GM19455 (cell line): ENCODE data around the gene KRTAP12-4.
"Not testable (repeated sequence)": the region's sequence is repeated elsewhere in the genome, so short reads cannot be mapped to it uniquely, and the experiment has no call there.

ENCODE experiments used
- ATAC-seq: cut with Tn5 transposase; IDR thresholded peaks from one replicate; pipeline ENCODE4 v1.9.1; 2021; ENCODE audit not compliant: unreplicated experiment

The KRTAP12-4 gene

DNA sequence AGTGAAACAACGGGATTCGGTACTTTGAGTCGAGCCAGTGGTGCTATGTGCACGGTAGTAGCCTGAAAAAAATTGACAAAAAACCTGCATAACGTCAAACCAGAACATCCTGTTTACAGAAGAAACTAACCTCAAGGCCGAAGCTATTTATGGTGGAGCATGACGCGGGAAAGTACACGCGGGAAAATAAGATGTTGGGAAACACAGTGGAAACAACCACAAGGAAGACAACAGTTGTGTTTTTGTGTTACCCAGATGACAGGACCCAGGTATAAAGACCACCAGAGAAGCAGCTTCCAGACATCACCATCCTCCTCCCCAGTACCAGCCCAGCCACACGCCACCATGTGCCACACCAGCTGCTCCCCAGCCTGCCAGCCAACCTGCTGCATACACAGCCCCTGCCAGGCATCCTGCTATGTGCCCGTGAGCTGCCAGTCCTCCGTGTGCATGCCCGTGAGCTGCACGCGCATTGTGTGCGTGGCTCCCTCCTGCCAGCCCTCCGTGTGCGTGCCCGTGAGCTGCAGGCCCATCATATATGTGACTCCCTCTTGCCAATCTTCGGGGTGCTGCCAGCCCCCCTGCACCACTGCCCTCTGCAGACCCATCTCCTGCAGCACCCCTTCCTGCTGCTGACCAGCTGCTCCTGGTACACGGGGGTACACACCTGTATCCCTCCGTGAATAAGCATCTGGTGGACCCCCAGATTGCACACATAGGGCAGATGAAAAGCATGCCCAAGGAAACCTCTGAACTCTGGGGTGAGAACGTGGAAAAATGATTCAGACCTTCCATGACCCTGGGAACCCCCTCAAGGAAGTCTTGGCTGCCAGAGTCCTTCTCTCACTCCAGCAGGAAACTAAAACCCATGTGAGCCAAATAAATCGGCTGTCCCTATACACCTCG, 3.4 kb upstream of the KRTAP12-4 start, which contains the start of gene KRTAP12-3:
Gene KRTAP12-3 (plus strand): TSS at position 298 of the 906 bp plus-strand sequence. CDS start 48 bp downstream, at position 346.
- ATAC-seq, result no peak

DNA sequence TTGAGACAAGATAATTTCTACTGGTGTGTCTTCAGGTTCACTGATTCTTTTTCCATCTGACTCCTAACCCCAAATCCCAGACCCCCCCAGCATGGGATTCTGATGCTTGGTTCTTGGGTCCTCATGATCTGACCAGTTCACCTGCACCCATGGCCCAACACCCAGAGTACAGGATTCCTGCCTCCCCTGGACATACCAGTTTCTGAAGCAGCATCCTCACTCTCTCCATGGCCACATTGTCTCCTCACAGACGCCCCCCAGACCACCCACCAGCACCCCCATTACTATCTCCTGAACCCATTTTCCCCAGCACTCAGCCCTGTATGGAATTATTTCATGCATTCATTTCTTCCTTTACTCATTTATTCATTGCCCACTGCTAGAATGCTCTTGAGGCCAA, 2.4 kb upstream of the KRTAP12-4 start:
- ATAC-seq, result no peak

DNA sequence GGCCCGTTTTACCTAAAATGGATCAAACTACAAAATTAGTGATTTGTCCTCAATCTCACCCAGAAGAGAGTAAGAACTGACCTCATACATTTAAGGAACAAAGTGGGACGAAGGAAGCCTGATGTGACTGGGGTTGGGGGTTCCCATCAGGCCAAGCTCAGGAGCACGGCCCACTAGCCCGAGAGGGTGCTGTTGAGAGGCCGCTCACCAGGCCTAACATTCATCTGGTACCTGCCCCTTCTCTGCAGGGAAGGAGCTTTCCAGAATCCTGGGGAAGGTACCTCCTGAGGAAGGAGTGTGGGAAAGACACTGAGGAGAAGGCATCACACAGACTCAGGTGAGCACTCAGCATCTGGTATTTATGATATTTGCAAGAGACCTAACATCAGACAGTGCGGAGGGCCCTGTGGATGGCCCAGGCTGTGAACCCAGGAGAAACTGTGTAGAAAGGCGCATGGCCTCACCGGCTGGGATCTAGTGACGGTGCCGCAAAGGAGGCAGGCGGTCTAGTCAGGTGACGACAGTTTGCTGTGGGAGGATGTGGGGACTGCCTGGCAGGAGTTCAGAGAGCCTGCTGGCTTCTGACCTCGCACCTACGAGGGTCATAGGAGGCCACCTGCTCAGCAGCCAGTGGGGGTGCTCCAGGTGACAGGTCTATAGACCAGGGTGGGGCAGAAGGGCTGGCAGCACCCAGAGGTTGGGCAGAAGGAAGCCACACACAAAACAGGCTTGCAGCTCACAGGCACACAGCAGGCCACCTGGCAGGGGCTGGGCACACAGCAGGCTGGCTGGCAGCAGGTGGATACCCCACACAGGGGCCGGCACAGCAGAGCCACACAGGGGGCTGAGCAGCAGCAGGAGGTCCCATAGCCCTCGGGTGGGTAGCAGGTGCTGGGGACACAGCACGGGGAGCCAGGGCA, 543 bp downstream of the KRTAP12-4 start:
- ATAC-seq, result no peak

DNA sequence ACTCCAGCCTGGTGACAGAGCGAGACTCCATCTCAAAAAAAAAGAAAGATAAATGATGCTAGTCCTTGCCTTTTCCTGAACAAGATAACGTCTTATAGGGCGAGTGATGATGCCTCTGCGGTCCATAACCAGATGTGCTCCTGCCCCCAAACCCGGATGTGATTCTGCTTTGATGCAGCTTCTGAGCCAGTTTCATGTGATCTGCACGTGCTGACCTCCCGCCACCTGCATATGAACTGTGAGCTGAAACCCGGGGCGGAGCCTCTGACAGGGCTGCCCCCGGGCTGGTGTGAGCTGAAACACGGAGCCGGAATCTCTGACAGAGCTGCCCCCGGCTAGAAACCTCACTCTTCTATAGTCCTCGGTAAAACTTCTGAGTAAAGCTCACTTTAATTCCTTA, 1.3 kb downstream of the KRTAP12-4 start:
- ATAC-seq, result no peak

DNA sequence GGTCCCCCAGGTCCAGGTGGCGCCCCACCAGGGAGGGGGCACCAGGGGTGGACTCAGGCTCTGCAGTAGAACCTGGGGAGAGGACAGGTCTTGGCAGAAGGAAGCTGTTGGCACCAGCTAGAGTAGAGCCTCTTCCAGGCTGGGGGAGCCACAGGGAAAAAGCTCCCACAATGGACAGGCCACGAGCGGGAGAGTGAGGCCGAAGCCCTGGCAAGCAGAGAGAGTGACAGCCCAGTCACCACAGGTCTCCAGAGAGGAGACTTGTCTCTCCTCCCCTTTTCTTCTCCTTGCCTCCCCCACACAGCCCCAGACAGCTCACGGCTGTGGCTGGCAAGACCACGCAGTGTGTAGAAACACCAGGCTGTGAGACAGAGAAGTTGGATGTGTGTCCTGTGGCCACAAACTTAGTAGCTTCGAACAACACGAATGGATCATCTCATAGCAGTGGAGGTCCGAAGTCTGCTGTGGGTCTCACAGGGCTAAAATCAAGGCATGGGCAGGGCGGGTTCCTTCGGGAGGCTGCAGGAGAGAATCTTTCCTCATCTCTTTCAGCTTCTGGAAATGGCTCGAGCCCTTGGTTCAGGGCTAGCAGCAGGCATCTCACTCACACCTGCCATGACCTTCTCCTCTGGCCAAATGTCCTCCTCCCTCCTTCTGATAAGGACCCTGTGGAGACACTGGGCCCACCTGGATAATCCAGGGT, 3.3 kb downstream of the KRTAP12-4 start:
- no peak for ATAC-seq

DNA sequence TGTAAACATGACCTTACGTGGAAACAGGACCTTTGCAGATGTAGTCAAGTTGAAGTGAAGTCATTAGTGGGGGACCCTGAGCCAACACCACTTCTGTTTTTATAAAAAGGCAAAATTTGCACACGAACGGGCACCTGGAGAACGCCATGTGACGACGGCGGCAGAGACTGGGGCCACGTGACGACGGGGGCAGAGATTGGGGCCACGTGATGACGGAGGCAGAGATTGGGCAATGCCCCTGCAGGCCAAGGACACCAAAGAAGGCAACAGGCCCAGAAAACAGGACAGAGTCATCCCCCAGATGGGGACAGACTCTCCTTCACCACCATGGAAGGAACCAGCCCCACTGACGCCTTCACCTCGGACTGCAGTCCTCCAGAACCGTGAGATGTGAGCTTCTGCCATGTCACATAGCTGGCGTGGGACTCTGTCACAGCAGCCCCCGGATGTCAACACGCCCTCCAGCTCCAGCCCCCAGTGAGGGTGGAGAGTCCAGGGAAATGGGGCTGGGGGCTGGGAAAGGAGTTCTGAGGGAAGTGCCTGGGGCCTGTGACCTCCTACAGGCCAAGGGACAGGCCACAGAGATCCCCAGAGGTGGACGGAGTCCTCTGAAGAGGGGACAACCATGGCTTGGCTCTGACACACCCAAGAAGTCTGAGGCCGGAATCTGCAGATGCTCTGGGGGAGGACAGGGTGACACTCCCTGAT, 4.0 kb downstream of the KRTAP12-4 start:
- no peak for ATAC-seq

DNA sequence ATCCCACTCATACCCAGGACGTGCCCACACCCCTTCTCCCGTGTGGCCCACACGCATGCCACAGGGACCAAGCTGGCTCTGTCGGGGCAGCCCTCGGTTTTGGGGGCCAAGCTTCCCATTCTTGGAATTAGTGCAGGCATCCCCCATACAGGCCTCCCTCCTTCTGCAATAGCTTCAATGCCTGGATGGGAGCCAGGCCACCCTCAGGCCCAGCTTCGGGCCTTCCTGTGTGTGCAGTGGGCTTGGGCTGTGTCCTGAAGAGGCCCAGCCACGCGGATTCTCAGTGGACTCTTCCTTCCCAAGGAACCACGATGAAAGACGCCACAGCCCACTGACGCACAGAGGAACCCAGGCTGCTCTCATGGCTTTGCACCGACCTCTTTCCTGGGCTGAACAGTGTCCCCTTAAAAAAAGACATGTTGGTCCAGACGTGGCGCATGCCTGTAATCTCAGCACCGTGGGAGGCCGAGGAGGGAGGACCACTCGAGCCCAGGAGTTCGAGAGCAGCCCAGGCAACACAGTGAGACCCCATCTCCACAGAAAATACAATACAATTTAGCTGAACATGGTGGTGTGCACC, 4.8 kb downstream of the KRTAP12-4 start:
- ATAC-seq, result no peak

DNA sequence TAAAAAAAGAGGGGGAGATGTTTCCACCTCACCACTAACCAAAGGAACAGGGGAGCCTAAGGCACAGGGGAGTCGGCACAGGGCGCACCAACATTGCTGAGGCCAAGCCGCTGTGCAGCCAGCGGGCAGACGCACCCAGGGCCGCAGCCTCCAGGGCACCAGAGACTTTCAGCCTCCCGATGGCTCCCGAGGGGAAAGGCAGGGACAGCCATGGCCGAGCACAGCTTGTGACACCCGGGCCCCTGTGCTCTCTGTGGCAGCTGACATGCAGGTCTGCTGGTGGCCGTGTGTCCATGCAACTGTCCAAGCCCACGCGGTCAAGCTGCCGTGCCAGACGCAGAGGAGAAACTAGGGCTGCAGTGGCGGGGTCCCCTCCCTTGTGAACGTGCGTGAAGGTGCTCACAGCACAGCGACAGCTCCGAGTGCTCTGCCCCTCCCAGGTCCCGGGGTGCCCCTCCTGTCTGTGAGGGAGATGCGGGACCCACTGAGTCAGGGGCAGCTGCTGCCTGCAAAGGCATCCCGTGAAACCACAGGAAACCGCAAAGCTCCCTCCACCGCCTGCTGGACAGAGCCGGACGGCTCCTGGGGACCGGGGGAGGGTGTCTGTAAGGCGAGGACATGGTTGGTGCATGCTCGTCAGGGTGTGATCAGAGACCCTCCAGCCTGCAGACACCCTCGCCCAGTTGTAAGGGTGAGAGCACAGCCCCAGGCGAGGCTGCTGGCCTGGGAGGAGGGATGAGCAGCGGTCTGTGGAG, 5.7 kb downstream of the KRTAP12-4 start:
- ATAC-seq, result no peak

DNA sequence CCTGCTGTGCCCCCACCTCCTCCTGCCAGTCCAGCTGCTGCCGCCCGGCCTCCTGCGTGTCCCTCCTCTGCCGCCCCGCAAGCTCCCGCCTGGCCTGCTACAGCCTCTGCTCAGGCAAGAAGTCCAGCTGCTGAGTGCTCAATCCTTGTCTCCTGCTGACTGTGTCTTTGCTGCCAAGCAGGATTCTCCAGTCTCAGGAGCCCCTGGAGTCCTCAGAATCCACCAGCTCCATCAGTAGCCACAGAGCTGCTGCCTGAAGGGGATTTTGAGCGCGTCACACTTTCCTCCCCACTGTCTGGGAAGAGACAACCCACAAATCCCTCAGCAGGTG, 7.3 kb downstream of the KRTAP12-4 start:
- ATAC-seq, result no peak

DNA sequence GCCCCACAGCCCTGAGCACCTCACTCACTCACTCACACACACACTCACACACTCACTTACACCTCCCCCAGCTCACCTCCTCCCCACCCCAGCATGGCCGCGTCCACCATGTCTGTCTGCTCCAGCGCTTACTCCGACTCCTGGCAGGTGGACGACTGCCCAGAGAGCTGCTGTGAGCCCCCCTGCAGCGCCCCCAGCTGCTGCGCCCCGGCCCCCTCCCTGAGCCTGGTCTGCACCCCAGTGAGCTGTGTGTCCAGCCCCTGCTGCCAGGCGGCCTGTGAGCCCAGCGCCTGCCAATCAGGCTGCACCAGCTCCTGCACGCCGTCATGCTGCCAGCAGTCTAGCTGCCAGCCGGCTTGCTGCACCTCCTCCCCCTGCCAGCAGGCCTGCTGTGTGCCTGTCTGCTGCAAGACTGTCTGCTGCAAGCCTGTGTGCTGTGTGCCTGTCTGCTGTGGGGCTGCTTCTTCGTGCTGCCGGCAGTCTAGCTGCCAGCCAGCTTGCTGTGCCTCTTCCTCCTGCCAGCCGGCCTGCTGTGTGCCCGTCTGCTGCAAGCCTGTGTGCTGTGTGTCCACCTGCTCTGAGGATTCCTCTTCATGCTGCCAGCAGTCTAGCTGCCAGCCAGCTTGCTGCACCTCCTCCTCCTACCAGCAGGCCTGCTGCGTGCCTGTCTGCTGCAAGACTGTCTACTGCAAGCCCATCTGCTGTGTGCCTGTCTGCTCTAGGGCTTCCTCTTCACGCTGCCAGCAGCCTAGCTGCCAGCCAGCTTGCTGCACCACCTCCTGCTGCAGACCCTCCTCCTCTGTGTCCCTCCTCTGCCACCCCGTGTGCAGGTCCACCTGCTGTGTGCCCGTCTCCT, 7.9 kb downstream of the KRTAP12-4 start, which contains the start of gene KRTAP10-11:
Gene KRTAP10-11 (plus strand): TSS at position 49 of the 856 bp plus-strand sequence. CDS start 45 bp downstream, at position 94.
- not testable (repeated sequence) for ATAC-seq

DNA sequence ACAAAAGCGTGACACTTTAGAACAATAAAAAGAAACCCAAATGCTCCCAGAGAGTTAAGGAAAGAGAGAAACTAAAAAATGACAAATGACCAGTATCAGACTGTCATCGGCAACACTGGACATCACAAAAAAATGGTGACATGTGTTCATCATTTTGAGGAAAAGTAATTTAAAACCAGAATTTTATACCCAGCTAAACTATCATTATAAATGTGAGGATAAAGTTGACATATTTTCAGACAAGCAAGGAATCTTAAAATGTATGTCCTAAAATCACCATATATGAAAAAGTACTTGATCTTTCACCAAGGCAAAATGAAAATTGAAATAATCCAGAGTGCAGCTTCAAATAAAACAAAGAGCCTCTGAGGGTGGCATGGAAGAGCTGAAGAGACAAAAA, 9.6 kb downstream of the KRTAP12-4 start:
- ATAC-seq, result no peak

DNA sequence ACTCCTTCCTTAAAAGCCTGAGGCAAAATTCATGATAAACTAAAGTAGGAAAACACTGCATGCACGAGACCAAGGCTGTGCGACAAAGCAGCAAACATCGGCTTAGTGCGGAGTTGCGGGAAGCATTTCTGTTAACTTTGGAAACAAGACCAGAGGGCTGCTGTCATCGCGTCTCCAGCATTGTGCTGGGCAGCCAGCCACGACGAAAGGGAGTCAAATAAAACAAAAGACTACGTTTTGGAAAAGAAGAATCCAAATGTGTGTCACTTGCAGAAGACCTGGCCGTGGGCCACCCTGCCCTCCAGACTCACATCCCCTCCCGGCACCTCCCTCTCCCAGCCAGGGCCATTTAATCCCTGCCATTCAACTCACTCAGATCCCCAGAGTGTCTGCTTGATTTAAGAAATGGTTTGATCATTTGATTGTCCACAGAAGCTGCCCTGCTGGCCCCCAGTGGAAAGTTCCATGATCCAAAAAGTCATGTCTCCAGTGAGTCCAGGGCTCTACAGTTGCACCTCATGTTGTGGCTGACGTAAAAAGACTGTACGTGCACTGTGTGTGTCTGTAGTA, 10.6 kb downstream of the KRTAP12-4 start:
- no peak for ATAC-seq

DNA sequence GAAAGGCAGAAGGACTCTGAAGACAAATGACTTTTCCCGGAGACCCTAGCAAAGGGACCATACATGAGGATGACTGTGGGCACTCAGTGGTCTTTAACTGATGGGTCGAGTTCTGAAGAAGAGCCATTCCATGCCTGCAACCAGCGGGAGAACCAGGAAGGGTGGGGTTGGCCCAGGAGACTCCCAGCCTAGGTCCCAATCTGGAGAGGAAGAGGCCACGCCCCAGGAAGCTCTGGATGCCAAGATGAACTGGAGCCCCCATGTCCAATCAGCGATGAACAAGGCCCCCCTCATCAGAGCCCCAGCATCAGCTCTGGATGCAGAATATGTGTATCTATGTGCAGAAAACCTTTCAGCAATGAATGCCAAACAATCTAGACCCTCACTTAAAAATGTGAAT, 13.7 kb downstream of the KRTAP12-4 start:
- ATAC-seq, result no peak

DNA sequence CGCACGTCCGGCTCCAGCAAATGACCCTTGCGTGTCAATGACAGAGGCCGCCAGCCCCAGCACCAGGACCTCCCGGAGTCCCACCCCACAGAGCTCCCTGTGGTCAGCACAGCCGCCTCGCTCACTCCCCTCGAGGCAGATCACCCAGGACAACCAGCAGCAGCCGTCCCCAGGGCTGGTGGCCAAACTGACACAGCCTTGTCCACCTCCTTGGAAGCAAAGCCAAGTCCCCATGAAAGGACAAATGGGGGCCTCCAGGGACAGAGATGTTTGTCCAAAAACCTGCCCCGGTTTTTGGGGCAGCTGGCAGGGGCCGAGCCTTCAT, 15.2 kb downstream of the KRTAP12-4 start:
- no peak for ATAC-seq

DNA sequence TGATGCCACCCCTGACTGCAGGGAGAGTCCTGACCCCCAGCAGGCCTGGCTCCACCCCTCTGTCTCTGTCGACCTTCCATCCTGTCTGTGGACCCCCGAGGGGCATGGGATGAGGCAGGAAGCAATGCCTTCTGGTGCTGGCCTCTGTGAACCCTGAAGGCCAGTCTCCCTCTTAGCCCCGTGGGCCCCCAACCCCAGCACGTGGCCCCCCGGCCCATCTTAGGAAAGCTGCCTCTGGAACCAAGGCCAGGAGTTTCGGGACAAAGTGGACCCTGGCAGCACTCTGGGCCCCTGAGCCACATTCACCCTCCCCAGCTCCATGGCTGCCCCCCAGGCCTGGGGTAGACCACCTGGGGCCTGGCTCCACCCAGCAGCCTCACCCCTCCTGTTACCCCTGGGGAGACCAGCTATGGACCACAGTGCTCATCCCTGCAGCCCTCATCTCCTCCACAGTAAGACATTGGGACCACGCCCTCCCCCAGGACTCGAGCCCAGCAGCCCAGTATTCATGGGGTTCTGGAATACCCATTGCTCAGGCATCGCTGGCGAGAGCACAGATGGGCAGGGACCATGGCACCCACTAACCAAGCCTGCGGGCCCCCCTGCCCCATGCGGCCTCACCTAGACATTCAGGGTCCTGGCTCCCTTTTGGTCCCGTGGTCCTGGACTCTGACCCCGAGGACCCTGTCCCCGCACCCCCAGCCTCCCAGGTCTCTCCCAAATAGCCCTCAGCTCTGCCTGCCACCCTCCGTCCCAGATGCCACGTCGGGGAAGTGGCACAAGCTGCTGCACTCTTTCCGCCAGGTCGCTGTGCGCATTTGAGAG, 15.7 kb downstream of the KRTAP12-4 start:
- not testable (repeated sequence) for ATAC-seq

DNA sequence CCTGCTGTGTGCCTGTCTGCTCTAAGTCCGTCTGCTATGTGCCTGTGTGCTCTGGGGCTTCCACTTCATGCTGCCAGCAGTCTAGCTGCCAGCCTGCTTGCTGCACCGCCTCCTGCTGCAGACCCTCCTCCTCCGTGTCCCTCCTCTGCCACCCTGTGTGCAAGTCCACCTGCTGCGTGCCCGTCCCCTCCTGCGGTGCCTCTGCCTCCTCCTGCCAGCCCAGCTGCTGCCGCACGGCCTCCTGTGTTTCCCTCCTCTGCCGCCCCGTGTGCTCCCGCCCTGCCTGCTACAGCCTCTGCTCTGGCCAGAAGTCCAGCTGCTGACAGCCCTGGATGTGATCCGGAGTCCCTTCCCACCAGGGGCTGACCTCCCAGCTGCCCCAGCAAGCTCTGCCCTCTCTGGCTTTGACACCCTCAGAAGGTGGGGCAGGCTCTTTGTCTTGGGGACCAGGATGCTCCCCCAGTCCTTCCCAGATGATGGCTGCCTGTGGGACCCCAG, 16.6 kb downstream of the KRTAP12-4 start:
- ATAC-seq, result not testable (repeated sequence)
